ENCODE measurements around the gene ALG9.

Gene ALG9

DNA sequence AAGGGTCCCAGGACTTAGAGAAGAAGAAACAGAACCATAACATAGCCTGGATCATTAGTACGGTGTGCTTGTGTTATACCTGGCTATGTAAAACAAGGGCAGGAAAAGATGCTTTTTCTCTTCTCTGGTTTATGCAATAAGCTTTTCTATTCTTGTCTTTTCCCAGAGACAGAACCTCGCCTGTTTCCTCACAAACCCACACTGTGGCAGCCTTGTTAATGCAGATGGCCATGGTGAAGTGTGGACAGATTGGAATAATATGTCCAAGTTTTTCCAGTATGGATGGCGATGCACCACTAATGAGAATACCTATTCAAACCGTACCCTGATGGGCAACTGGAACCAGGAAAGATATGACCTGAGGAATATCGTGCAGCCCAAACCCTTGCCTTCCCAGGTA is 10.8 kb upstream of the ALG9 start:
- no peak for DNase-seq (ENCODE audit: low read depth)

DNA sequence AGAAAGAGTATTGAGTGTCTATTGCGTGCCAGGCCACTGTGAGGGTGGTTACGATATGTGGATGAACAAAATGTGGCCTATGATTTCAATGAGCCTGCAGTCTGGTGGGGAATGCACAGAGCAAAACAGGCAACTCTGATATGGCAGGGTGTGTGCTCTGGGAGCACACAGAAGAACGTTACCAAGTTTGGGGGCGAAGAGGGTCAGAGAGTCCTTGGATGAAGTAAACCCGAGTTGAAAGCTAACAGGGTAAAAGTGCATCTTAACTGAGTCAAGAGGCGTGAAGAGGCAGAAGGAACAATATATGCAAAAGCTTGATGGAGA is 8.2 kb upstream of the ALG9 start:
- no peak for DNase-seq (ENCODE audit: low read depth)

DNA sequence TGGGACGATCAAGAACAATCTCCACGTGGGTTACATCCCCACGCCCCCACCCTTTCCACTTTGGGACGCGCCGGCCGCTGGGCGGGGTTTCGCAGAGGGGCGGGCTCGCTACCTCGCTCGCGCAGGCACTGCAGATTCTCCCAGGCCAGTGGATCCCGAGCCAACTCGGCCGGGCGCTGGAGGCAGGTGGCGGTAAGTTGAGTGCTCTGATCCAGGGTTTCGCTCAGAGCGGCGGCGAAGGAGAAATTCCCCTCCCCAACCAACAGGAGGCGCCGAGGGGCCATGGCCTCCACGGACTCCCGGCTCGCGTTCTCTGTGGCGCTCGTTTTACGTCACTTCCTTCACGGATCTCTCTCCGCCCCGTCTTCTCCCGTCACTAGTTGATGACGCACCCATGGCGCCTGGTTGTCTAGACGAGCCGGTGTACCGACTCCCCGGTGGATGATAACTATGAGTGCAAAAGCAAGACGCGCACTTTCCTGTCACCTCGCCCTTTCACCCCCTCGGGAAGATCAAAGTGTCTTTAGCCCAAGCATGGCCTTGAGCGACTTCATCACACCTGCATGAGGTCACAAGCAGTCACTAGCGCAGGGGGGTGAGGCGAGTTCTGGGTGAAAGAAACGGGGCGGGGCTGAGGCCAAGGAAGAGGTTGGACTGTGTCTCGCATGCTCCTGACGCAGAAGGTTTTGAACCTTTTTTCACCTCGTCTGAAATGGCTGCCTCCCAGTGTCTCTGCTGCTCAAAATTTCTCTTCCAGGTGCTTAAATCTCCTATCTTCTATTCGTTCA is 7.7 kb upstream of the ALG9 start, which contains the start of the genes CFAP68 and FDXACB1:
TSS of gene CFAP68 (plus strand) at position 693 of the 788 bp plus-strand sequence. CDS start at position 713, 20 bp downstream.
TSS of gene FDXACB1 (minus strand) at position 317 of the 788 bp plus-strand sequence. CDS start at position 284, 33 bp downstream.
- DNase-seq (ENCODE audit: low read depth), result peak; percentile 89

DNA sequence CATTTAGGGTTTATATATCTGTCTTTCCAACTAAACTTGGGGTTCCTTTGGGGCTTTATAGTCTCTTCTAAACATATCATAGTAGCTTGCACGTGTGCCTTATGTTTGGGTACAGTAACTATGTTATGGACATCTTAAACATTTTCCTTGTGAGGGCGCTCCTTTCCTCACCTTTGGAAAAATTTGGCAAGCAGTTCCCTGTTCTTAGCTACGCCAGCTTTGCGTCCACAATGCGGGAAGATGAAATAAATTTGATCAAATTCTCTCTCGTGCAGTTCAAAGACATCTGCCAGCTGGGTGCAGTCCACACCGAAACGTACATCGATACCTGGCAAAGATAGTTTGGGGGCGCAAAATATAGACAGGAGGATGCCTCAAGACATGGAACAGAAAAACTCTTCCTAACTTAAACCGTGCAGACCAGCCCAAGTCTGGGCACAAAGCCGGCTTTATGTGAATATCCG is 7.0 kb upstream of the ALG9 start:
- no peak for DNase-seq (ENCODE audit: low read depth)

DNA sequence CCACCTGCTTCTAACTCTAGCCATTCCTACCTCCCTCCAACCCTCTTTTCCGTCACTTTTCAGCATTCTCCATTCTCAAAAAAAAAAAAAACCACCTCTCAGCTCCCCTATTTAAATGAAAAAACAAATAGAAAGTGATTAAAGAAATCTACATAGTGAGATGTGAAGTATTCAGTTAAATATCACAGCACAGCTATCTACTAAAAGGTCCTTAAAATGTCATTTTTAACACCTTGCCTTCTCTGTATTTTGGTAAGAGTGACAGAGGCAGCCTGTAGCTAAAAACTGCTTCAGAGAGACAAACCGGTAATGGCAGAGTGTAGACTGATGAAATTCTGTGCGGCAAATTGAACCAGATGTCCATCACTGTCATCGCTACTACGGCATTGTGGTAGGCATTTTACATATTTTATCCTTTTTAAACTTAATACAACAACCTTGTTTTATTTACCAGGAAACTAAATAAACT is 346 bp upstream of the ALG9 start:
- no peak for DNase-seq (ENCODE audit: low read depth)

DNA sequence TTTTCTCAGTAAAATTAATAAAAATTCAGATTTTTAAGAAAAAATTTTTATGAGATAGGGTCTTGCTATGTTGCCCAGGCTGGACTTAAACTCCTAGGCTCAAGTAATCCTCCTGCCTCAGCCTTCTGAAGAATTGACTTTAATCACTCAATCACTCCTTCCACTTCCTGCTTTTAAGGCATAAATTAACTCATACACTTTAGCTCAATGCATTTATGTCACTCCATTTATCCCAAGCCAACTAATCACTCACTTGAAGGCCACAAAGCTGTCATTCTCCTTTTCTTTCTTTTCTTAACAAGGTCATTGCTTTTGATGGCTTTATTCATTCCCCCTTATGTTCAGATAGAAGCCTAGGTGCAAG is 877 bp downstream of the ALG9 start:
- DNase-seq (ENCODE audit: low read depth), result no peak

DNA sequence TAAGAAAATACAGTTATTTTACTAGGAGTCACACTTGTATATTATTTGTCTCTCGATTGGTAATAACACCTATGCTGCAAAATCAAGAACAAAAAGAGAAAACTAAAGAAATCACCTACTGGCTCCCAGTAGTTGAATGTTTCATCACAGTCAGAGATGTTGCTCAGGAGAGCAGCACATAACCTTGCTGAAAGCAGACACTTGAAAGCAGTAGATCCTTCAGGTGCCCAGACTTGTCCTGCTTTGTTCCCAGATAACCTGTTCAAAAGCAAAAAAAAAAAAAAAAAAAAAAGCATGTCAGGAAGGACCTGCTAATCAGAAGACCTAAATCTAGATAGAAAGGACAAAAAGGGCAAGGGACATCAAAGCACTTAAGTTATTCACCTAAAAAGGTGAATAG is 1.3 kb downstream of the ALG9 start:
- DNase-seq (ENCODE audit: low read depth), result no peak

DNA sequence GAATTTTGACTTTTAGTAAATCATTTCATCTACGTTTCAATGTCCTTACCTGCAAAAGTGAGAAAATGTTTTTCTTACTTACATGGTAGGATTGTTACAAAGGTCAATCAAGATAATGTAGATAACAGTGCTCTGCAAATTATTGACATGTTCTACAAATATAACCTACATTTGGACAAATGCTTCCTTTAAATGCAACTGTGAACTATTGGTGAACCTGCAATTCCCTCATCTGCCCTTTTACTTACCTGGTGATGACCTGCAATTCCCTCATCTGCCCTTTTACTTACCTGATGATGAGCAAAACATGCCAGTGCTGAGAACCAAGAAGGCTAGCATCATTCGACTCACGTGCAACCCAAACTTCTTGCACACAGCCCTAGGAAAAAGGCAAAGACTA is 11.1 kb downstream of the ALG9 start:
- no peak for DNase-seq (ENCODE audit: low read depth)

DNA sequence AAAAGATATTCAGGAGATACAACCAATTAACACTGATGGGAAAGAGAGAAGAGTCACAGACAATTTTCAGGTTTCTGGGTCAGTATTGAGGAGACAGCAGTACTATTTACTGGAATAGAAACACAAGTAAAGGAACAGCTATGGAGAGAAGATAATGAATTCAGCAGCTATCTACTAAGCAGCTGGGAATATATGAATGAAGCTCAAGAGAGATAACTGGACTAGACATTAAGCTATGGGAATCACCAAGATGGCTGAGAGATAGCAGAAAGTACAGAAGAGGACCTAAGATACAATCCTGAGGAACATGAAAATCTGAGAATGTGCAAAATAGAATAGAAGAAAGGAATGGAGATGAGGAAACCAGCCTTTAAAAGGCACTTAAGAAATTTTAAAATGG is 15.9 kb downstream of the ALG9 start:
- DNase-seq (ENCODE audit: low read depth), result no peak

DNA sequence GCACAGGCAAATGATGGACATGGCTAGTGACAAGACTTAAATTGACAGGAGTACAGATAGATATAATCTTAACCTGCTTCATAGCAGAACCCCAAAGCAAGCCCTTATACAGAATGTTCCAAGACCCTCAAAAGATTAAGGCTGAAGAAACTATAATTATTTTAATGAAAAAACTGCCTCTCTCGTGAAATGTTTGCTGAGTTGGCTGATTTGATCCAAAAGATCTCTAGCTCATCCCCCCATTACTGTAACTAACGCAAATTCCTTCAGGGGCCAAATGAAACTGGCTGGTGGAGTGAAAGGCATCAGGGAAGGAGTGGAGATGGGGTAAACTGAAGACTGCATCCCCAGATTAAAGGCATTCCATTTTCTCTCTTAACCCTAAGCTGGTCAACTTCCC is 19.3 kb downstream of the ALG9 start:
- no peak for DNase-seq (ENCODE audit: low read depth)

DNA sequence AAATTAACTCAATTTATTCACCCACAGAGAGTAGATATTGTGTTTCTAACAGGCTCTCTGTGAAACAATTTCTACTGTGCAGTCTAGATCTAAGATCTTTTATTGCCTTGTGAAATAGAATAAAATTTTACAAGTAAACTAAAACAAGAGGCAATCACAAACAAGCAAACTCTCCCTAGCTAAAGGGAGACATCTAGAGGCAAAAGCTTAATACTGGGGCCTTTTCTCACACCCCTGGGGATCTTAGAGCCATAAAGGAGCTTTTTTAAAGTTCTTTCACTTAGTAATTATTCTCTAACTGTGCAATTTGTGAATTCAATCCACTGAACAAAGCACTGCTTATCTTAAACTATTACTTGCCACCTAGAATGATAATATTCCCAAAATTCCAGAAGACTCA is 19.7 kb downstream of the ALG9 start:
- DNase-seq (ENCODE audit: low read depth), result no peak

DNA sequence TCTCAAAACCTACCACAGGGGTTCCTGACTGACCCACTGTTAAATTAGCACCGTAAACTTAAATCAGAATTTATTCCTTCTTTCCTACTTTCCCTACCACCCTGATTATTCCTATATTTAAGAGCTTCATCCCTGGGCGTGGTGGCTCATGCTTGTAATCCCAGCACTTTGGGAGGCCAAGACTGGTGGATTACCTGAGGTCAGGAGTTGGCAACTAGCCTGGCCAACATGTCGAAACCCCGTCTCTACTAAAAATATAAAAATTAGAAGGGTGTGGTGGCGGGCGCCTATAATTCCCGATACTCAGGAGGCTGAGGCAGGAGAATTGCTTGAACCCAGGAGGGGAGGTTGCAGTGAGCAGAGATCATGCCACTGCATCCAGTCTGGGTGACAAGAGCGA is 20.3 kb downstream of the ALG9 start:
- no peak for DNase-seq (ENCODE audit: low read depth)

DNA sequence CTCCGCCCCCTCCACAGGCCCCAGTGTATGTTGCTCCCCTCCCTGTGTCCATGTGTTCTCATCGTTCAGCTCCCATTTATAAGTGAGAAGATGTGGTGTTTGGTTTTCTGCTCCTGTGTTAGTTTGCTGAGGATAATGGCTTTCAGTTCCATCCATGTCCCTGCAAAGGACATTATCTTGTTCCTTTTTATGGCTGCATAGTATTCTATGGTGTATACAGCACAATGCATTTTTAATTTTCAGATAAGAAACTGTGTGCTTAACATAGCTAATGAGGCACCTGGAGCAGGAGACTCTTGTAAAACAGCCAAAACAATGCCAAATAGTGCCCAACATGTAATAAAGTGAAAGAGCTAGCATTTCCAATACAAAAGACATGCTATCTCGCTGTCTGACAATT is 21.8 kb downstream of the ALG9 start:
- DNase-seq (ENCODE audit: low read depth), result no peak

DNA sequence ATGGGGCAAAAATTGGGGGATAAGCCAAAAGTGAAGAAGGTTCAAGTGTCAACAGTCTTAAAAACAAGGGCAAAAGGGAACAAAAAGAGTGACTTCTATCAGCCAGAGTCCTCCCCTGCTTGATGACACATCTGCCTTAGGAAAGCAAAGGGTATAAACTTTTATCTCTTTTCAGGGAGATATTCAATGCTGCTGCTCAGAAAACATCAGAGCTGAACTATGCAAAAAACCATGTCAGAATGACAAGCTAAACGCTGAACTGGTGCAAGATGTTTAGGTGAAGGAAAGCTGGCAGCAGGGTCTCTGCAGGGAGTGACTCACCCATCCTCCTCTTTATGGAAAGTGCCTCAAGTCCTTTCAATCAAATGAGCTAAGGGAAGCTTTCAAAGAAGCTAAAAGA is 24.7 kb downstream of the ALG9 start:
- DNase-seq (ENCODE audit: low read depth), result no peak

DNA sequence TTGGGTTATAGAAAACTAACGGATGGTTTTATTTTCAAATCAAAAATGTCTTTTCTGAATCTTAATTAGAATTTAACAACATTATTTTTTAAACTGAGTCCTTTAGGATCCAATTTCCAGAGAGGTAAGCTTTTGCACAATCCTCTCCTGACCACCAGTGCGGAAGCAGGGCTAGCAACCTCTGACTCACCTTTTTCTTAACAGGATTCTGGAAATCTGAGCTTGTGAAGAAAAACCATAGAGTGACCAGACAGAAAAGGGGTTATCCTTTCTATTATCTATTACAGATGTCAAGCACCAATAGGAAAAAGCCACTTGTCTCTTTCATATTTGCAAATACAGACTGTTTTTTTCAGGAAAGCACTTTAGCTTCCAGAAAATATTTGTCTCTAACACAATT is 25.3 kb downstream of the ALG9 start:
- no peak for DNase-seq (ENCODE audit: low read depth)

DNA sequence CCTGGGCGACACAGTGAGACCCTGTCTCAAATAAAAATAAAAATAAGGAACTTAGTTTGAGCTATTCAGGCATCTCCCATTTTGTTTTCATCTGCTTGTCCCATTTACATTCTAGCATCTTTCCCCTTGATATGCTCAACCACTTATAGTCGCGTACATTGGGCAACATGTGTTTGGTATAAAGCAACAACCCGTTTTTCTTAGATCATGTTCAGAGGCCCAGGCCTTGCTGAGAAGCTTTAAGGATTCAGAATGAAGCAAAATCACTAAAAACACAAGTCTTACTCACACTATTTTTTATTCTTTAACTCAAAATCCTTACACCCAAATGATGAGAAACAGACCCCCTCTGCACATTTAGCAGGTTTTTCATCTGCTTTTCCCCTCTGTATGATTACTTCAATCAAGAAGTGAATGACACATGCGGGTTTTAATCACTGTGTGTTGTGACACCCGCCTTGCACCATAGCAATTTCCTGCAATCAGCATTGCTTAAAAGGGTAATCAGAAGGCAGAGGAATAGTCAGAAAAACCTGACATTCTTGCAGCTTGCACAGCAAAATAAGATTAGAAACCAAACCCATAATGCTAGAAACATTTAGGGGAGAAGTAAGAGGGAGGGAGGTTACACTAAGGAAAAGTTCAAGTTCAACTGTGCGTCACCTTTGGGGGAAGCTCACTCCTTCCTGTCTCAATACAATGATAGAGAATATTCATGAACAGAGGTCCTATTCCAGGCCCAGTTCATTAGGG is 25.9 kb downstream of the ALG9 start:
- DNase-seq (ENCODE audit: low read depth), result no peak

DNA sequence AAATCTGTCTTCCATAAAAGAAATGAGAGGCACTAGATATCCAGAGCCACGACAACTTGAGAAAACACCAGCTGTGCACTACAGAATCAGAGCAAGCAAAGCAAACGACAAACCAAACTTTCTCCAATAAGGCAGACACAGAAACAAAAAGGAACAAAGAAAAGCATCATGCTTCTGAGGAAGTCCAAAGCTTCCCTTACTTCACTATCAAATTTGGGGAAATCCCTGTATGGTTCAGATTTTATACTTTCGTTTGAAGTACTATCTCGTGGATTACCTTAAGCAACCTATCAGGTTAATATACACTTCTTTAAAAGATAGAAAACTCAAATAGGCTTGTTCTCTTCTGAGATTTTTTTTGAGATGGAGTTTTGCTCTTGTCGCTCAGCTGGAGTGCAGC is 27.7 kb downstream of the ALG9 start:
- DNase-seq (ENCODE audit: low read depth), result no peak

DNA sequence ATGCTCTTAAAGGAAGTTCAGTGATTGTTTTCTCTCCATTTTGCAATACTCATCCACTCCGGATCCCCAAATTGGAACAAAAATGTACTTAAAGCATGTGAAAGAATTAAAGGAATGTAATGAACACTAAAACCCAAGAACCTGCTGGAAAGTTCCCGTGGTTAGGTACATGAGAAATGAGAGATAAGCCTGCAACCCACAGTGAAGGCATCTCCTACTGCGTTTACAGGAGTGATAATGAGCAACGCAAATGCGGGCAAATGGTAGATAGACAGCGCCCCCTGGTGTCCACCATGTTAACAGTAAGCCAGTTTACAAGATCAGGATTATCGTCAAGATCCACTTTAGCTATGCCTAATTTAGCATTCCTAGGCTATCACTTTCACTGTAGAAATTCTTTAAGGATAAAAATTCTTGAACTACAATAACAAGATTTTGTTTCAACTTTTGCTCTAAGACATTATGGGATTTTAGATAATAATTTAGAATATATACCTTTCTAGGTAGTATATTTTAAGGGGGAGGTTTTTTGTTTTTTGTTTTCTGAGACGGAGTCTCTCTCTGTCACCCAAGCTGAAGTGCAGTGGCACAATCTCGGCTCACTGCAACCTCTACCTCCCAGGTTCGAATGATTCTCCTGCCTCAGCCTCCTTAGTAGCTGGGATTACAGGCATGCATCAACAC is 29.9 kb downstream of the ALG9 start:
- peak; percentile 81 for DNase-seq (ENCODE audit: low read depth)

DNA sequence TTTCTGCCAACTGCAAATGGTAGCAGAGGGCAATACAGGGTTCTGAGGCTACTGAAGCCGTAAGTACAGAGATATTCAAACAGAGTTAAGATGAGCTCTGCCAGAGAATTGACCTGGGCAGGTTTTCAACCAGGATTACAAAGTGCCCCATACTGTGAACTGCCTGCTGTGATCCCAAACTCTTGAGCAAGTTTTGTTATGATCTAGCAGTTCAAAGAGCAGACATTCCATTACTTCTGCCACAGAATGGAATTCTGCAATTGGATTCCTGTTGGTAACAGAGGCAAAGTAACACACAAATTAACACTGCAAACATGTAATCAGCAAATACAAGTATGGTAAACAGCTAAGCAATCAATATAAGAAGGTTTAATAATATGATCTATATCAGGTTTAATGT is 31.2 kb downstream of the ALG9 start:
- DNase-seq (ENCODE audit: low read depth), result no peak

DNA sequence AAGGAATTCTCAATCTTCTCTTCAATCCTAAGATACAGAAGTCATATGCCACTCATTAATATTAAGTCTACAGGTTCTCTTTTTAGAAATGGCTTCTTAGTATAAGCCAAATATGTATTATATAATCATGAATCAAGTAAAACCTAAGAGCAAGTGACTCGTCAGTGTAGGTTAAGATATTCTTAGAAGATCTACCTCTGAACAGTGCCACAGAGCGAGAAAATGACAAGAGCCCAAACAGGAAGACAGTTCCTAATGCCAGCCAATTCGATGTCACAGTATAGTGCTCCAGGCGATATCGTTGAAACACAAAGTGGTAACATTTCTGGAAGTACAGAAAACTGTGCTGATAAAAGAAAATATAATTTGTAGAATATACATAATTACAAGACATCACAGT is 33.3 kb downstream of the ALG9 start:
- DNase-seq (ENCODE audit: low read depth), result no peak

DNA sequence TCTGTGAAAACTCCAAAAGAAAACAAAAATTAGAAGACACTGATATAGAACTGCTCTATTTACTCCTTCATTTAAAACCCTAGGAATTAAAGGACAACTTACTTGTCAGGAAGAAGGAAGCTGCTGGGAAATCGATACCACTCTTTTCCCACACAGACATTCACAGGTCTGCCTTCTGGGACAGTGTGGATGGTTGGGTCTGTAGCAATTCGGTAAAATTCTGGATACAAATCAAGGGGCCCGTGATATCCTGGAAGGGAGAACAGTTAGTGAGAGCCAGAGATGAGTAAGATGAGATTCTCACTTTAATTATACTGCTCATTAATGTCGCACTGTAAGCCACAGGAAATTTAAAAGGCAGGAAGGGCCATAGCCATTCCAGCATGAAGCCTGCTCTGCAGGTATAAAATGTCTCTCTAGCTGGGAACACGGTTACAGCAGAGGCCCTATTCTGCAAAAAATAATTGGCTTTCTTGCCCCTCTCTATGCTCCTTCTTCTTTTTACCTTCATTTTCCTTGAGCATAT is 34.0 kb downstream of the ALG9 start:
- DNase-seq (ENCODE audit: low read depth), result no peak

DNA sequence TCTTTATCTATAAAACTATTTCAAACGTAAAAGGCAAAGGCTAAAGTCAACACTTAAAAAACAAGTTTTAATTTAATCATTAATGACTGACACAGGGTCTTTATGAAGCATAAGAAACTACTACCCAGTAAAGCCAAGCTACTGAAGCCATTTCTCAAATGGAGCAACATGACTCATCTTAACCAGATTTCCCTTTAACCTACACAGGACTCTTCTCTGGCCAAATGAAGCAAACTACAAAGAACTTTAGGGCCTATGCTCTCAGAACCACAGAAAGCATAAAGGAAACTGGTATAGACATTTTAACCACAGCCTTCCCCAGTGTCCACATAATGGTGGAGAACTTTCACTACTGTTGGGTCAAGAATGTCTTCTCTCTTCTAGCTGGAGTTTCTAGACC is 34.7 kb downstream of the ALG9 start:
- DNase-seq (ENCODE audit: low read depth), result no peak

DNA sequence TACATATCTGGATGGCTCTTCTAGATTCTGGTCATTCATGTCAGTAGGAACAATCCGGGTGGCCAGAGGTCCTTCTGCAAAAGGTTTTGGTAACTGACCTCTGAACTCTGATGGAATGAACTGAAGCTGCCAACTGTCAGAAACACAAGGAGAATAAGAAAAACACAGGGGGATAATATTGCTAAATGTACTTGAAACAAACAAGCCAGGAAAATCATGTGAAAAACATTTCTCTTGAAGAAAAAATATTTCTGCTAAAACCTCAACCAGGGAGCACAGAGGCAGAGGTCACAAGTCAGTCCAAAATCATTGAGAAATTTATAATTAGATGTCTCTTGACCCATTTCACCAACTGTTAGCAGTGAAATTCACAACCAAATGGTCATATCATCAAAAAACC is 35.2 kb downstream of the ALG9 start:
- no peak for DNase-seq (ENCODE audit: low read depth)
